Endothelial cell (in vitro differentiated cells): Measurements from ENCODE around the gene NXN. TPM values are rescaled to one million over a fixed set of nuclear protein-coding genes. Genes with fewer than 3 reads are reported as not detected.
"Not testable (repeated sequence)": the region's sequence is repeated elsewhere in the genome, so short reads cannot be mapped to it uniquely, and the experiment has no call there.

Source experiments
- DNase-seq: peaks from one replicate; pipeline ENCODE4 v3.0.0; 2021; ENCODE audit warnings: low spot score
- H3K27ac Mint-ChIP-seq: one replicate; pipeline ENCODE4 v1.8.0; 2021; ENCODE audit warnings: mixed read lengths, inconsistent platforms; ENCODE audit not compliant: unreplicated experiment
- H3K27me3 Mint-ChIP-seq: one replicate; pipeline ENCODE4 v1.8.0; 2021; ENCODE audit warnings: mild to moderate bottlenecking, moderate library complexity, mixed read lengths, inconsistent platforms; ENCODE audit not compliant: unreplicated experiment
- H3K36me3 Mint-ChIP-seq: one replicate; pipeline ENCODE4 v1.8.0; 2021; ENCODE audit warnings: mild to moderate bottlenecking, low read depth, mixed read lengths, inconsistent platforms; ENCODE audit not compliant: unreplicated experiment
- H3K4me1 Mint-ChIP-seq: one replicate; pipeline ENCODE4 v1.8.0; 2021; ENCODE audit warnings: mild to moderate bottlenecking, mixed read lengths, inconsistent platforms; ENCODE audit not compliant: unreplicated experiment
- H3K4me3 Mint-ChIP-seq: one replicate; pipeline ENCODE4 v1.8.0; 2021; ENCODE audit warnings: mild to moderate bottlenecking, mixed read lengths, inconsistent platforms; ENCODE audit not compliant: unreplicated experiment
- H3K9me3 Mint-ChIP-seq: one replicate; pipeline ENCODE4 v1.8.0; 2021; ENCODE audit warnings: mixed read lengths, inconsistent platforms; ENCODE audit not compliant: unreplicated experiment
- CTCF ChIP-seq: fragments of 200-600 bp; sonication (generic); IDR thresholded peaks from one replicate; pipeline ENCODE4 v1.5.0; 2021; ENCODE audit warnings: antibody characterized with exemption; ENCODE audit not compliant: unreplicated experiment
- total RNA-seq: library from RNA; stranded (reverse); fragmentation: NEBNext Ultra II Directional; extraction: Animal tissue kit (Norgen Biotek cat#: 25700); gene quantifications from one replicate; pipeline ENCODE4 v1.2.1, GENCODE V29; 2021; ENCODE audit not compliant: unreplicated experiment

NXN gene
- total RNA-seq, 1 donor from 2014 or later: 53.9 TPM

- Mint-ChIP-seq H3K4me3 (no peak overlapping the region), H3K27me3 (peaks cover 15% of the 10 kb centered on the region), H3K36me3 (peaks cover 5% of the 10 kb centered on the region), H3K27ac (peak overlapping the region; percentile 67), H3K4me1 (peaks cover 36% of the 10 kb centered on the region), H3K9me3 (no peaks in the 10 kb centered on the region)
- DNase-seq: no peak
- TF ChIP-seq CTCF: no peak
Measured at GRCh38 chr17:880443-881269, 98.9 kb downstream of the NXN start.

GRCh38 chr17:879546-880442, 99.8 kb downstream of the NXN start:
- H3K27ac Mint-ChIP-seq: peak overlapping the region; percentile 67
- H3K27me3 Mint-ChIP-seq: peaks cover 18% of the 10 kb centered on the region
- TF ChIP-seq CTCF: peak; percentile 59
- peaks cover 5% of the 10 kb centered on the region for H3K36me3 Mint-ChIP-seq
- peak; percentile 60 for DNase-seq
- no peak overlapping the region for H3K4me3 Mint-ChIP-seq
- no peaks in the 10 kb centered on the region for H3K9me3 Mint-ChIP-seq
- H3K4me1 Mint-ChIP-seq: peaks cover 36% of the 10 kb centered on the region

GRCh38 chr17:877630-878029, 101.9 kb downstream of the NXN start:
- peaks cover 34% of the 10 kb centered on the region for H3K4me1 Mint-ChIP-seq
- peaks cover 5% of the 10 kb centered on the region for H3K36me3 Mint-ChIP-seq
- no peak overlapping the region for H3K4me3 Mint-ChIP-seq
- no peak for TF ChIP-seq CTCF
- H3K27ac Mint-ChIP-seq: peak overlapping the region; percentile 8
- peaks cover 12% of the 10 kb centered on the region for H3K27me3 Mint-ChIP-seq
- H3K9me3 Mint-ChIP-seq: no peaks in the 10 kb centered on the region
- no peak for DNase-seq

- H3K27me3 Mint-ChIP-seq: peaks cover 11% of the 10 kb centered on the region
- DNase-seq: no peak
- peaks cover 9% of the 10 kb centered on the region for H3K36me3 Mint-ChIP-seq
- H3K4me1 Mint-ChIP-seq: peaks cover 35% of the 10 kb centered on the region
- no peaks in the 10 kb centered on the region for H3K9me3 Mint-ChIP-seq
- H3K27ac Mint-ChIP-seq: no peak overlapping the region
- H3K4me3 Mint-ChIP-seq: no peak overlapping the region
- TF ChIP-seq CTCF: no peak
Measured at GRCh38 chr17:876272-876671, 103.3 kb downstream of the NXN start.

GRCh38 chr17:874590-874989, 105.0 kb downstream of the NXN start:
- not testable (repeated sequence) for H3K27ac Mint-ChIP-seq, H3K9me3 Mint-ChIP-seq, DNase-seq, H3K27me3 Mint-ChIP-seq, H3K36me3 Mint-ChIP-seq, H3K4me3 Mint-ChIP-seq
- H3K4me1 Mint-ChIP-seq: peaks cover 29% of the 10 kb centered on the region
